Fibroblast of lung (primary cell): Measurements from ENCODE around the gene RPL9.

Experiments used
- EZH2 ChIP-seq: IDR thresholded peaks from 2 replicates; pipeline ENCODE4 v1.5.1; 2012; ENCODE audit warnings: low read length, control low read depth, mild to moderate bottlenecking; ENCODE audit errors: missing control alignments
- TF ChIP-seq, protein P1 (sequence below), 2 donors: IDR thresholded peaks in 1 of 2; conservative IDR thresholded peaks in 1 of 2; 1 replicate in 1 of 2; 2 replicates in 1 of 2; pipeline ENCODE4 v1.5.1; 2011 to 2012; ENCODE audit warnings: low read length in 2 of 2, control low read depth in 1 of 2, inconsistent platforms in 1 of 2, low read depth in 1 of 2, mild to moderate bottlenecking in 1 of 2

DNA sequence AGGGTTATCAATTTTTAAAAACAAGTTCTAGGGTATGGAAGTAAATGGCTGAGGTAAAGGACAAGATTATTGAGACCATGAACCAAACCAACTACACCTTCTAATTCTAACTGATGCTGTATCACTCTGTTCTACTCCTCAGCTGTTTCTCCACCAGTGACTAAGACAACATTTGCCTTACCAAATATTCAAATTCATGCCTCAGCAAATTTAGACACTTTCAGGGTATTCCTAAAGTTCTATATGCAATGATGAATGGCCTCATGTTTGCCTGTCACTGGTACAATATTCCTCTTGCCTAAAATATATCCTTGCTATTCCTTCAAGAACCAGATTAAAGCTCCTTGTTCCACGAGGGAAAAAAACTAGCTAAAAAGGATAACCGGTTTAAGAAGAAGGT, 5.0 kb downstream of the RPL9 start:
- no peak for TF ChIP-seq EZH2
- TF ChIP-seq, protein P1, sequence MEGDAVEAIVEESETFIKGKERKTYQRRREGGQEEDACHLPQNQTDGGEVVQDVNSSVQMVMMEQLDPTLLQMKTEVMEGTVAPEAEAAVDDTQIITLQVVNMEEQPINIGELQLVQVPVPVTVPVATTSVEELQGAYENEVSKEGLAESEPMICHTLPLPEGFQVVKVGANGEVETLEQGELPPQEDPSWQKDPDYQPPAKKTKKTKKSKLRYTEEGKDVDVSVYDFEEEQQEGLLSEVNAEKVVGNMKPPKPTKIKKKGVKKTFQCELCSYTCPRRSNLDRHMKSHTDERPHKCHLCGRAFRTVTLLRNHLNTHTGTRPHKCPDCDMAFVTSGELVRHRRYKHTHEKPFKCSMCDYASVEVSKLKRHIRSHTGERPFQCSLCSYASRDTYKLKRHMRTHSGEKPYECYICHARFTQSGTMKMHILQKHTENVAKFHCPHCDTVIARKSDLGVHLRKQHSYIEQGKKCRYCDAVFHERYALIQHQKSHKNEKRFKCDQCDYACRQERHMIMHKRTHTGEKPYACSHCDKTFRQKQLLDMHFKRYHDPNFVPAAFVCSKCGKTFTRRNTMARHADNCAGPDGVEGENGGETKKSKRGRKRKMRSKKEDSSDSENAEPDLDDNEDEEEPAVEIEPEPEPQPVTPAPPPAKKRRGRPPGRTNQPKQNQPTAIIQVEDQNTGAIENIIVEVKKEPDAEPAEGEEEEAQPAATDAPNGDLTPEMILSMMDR (conservative IDR thresholded peaks at IDR 0.05 in 1 of 2, IDR thresholded peaks at IDR 0.05 in 1 of 2; ENCODE audit: low read depth in 1 of 2, low read length in 2 of 2) = no peak
